Nephron progenitor cell (in vitro differentiated cells): Measurements from ENCODE around the gene PRR23E.

Source experiments
- DNase-seq: peaks from one replicate; pipeline ENCODE4 v3.0.0; 2021
- H3K27ac Mint-ChIP-seq: 2 replicates; pipeline ENCODE4 v1.8.0; 2021; ENCODE audit warnings: mild to moderate bottlenecking, moderate library complexity, mixed read lengths
- H3K27me3 Mint-ChIP-seq: 2 replicates; pipeline ENCODE4 v1.8.0; 2021; ENCODE audit warnings: mild to moderate bottlenecking, low read depth, mixed read lengths; ENCODE audit not compliant: poor library complexity
- H3K36me3 Mint-ChIP-seq: 2 replicates; pipeline ENCODE4 v1.8.0; 2021; ENCODE audit warnings: low read depth, mixed read lengths
- H3K4me1 Mint-ChIP-seq: 2 replicates; pipeline ENCODE4 v1.8.0; 2021; ENCODE audit warnings: mixed read lengths
- H3K4me3 Mint-ChIP-seq: 2 replicates; pipeline ENCODE4 v1.8.0; 2021; ENCODE audit warnings: mild to moderate bottlenecking, moderate library complexity, mixed read lengths
- H3K9me3 Mint-ChIP-seq: 2 replicates; pipeline ENCODE4 v1.8.0; 2021; ENCODE audit warnings: mild to moderate bottlenecking, moderate library complexity, mixed read lengths
- CTCF ChIP-seq: fragments of 200-600 bp; sonication (generic); IDR thresholded peaks from 2 replicates; pipeline ENCODE4 v1.5.0; 2021; ENCODE audit warnings: antibody characterized with exemption

The PRR23E gene

GRCh38 chr3:127196466-127197299 lies 3.8 kb downstream of the PRR23E start:
- Mint-ChIP-seq H3K27ac (no peak overlapping the region), H3K9me3 (peaks cover 6% of the 10 kb centered on the region), H3K27me3 (peaks cover 22% of the 10 kb centered on the region), H3K4me1 (no peaks in the 10 kb centered on the region), H3K4me3 (no peak overlapping the region), H3K36me3 (no peaks in the 10 kb centered on the region)
- no peak for DNase-seq
- no peak for TF ChIP-seq CTCF

GRCh38 chr3:127197300-127198189 lies 4.6 kb downstream of the PRR23E start:
- Mint-ChIP-seq H3K9me3 (peaks cover 5% of the 10 kb centered on the region), H3K4me3 (no peak overlapping the region), H3K4me1 (no peaks in the 10 kb centered on the region), H3K36me3 (no peaks in the 10 kb centered on the region), H3K27me3 (peaks cover 25% of the 10 kb centered on the region), H3K27ac (no peak overlapping the region)
- DNase-seq, result no peak
- no peak for TF ChIP-seq CTCF

GRCh38 chr3:127200086-127200691 lies 7.3 kb downstream of the PRR23E start:
- Mint-ChIP-seq H3K4me3 (no peak overlapping the region), H3K27me3 (peaks cover 28% of the 10 kb centered on the region), H3K9me3 (peaks cover 9% of the 10 kb centered on the region), H3K4me1 (no peaks in the 10 kb centered on the region), H3K27ac (no peak overlapping the region), H3K36me3 (no peaks in the 10 kb centered on the region)
- DNase-seq, result no peak
- TF ChIP-seq CTCF, result no peak

GRCh38 chr3:127203024-127203423 lies 10.1 kb downstream of the PRR23E start:
- Mint-ChIP-seq H3K27ac (no peak overlapping the region), H3K27me3 (peaks cover 20% of the 10 kb centered on the region), H3K4me3 (no peak overlapping the region), H3K36me3 (no peaks in the 10 kb centered on the region), H3K9me3 (peaks cover 9% of the 10 kb centered on the region), H3K4me1 (no peaks in the 10 kb centered on the region)
- no peak for TF ChIP-seq CTCF
- DNase-seq, result no peak

GRCh38 chr3:127204841-127205582 lies 12.1 kb downstream of the PRR23E start:
- Mint-ChIP-seq H3K4me3 (no peak overlapping the region), H3K27me3 (peaks cover 16% of the 10 kb centered on the region), H3K27ac (no peak overlapping the region), H3K36me3 (no peaks in the 10 kb centered on the region), H3K4me1 (no peaks in the 10 kb centered on the region), H3K9me3 (peaks cover 9% of the 10 kb centered on the region)
- no peak for TF ChIP-seq CTCF
- no peak for DNase-seq
